ENCODE data around the gene WFDC2.

The WFDC2 gene

GRCh38 chr20:45441746-45442145 is 27.8 kb upstream of the WFDC2 start:
- no peak for DNase-seq (ENCODE audit: low spot score)

GRCh38 chr20:45444050-45444449 is 25.5 kb upstream of the WFDC2 start:
- DNase-seq (ENCODE audit: low spot score): no peak
- no peak for TF ChIP-seq CTCF (IDR thresholded peaks at IDR 0.05; ENCODE audit: extremely low read depth, missing control alignments)

More at GRCh38 chr20:45441746-45442145, 27.8 kb upstream of the WFDC2 start:
- TF ChIP-seq CTCF (IDR thresholded peaks at IDR 0.05; ENCODE audit: extremely low read depth, missing control alignments): no peak

GRCh38 chr20:45445805-45446562 is 23.6 kb upstream of the WFDC2 start:
- TF ChIP-seq CTCF (IDR thresholded peaks at IDR 0.05; ENCODE audit: extremely low read depth, missing control alignments): peak; percentile 35
- peak; percentile 52 for DNase-seq (ENCODE audit: low spot score)

GRCh38 chr20:45448270-45448669 is 21.3 kb upstream of the WFDC2 start:
- no peak for TF ChIP-seq CTCF (IDR thresholded peaks at IDR 0.05; ENCODE audit: extremely low read depth, missing control alignments)
- DNase-seq (ENCODE audit: low spot score): no peak

GRCh38 chr20:45449528-45449927 is 20.0 kb upstream of the WFDC2 start:
- TF ChIP-seq CTCF (IDR thresholded peaks at IDR 0.05; ENCODE audit: extremely low read depth, missing control alignments): no peak
- DNase-seq (ENCODE audit: low spot score): no peak

GRCh38 chr20:45450097-45450818 is 19.3 kb upstream of the WFDC2 start:
- peak; percentile 45 for DNase-seq (ENCODE audit: low spot score)
- peak; percentile 66 for TF ChIP-seq CTCF (IDR thresholded peaks at IDR 0.05; ENCODE audit: extremely low read depth, missing control alignments)

- no peak for DNase-seq (ENCODE audit: low spot score)
These were observed 17.3 kb upstream of the WFDC2 start for GRCh38 chr20:45452238-45452637.

More at GRCh38 chr20:45452238-45452637, 17.3 kb upstream of the WFDC2 start:
- TF ChIP-seq CTCF (IDR thresholded peaks at IDR 0.05; ENCODE audit: extremely low read depth, missing control alignments): no peak

Measured in GM20000 (cell line).